K562 (cell line): Measurements from ENCODE around the gene CNOT6. TPM values are rescaled to one million over a fixed set of nuclear protein-coding genes. Genes with fewer than 3 reads are reported as not detected.

Source experiments
- CHCHD3 ChIP-seq: fragments of 250-450 bp; sonication (Bioruptor Pico); IDR thresholded peaks from 2 replicates; pipeline ENCODE4 v2.1.2; 2022; ENCODE audit warnings: mild to moderate bottlenecking
- LCOR ChIP-seq: sonication (generic); formaldehyde crosslinking; IDR thresholded peaks from 2 replicates; pipeline ENCODE4 v1.8.0; 2022; ENCODE audit warnings: mild to moderate bottlenecking, missing genetic modification reagents
- polyA plus RNA-seq, 8 experiments: library from polyadenylated mRNA; depleted of rRNA in 4 of 8; stranded (reverse) in 5 of 8; unstranded in 3 of 8; fragments of >200 nt; fragmentation: Nextera tagmentation in 2 of 8; fragmentation: Illumina TruSeq in 1 of 8; extraction: Ambion mirVana in 2 of 8; extraction: Trizol in 1 of 8; gene quantifications; 2 replicates each; pipeline versions ENCODE4 v1.2.1 to v1.2.3, GENCODE V29; 2011 to 2014; ENCODE audit warnings: inconsistent platforms in 1 of 8, missing spikeins in 1 of 8
- total RNA-seq, 7 experiments: library from RNA; depleted of rRNA in 6 of 7; stranded (reverse); fragments of >200 nt in 6 of 7; fragmentation: Illumina TruSeq in 2 of 7; extraction: Trizol in 2 of 7; gene quantifications; 2 replicates each; pipeline versions ENCODE4 v1.2.1 to v1.2.3, GENCODE V29; 2011 to 2021; ENCODE audit warnings: low replicate concordance in 1 of 7
- TF ChIP-seq, protein P1 (sequence below): sonication (generic); formaldehyde crosslinking; IDR thresholded peaks from 2 replicates; pipeline ENCODE4 v1.8.0; 2023; ENCODE audit warnings: missing genetic modification reagents, mild to moderate bottlenecking, borderline replicate concordance
- TF ChIP-seq, protein P2 (sequence below), 2 experiments: fragments of 450-650 bp; IDR thresholded peaks; 2 replicates each; pipeline ENCODE4 v1.6.1; 2018; ENCODE audit warnings: mild to moderate bottlenecking in 2 of 2, low read depth in 1 of 2; ENCODE audit not compliant: partially characterized antibody in 2 of 2

Gene CNOT6
- total and polyA plus RNA-seq, 9 of the 15 experiments (the other 6 are each of a cell fraction or from before 2014, with no cell fraction given): 4.9 to 32.4 (median 14.0) TPM

DNA sequence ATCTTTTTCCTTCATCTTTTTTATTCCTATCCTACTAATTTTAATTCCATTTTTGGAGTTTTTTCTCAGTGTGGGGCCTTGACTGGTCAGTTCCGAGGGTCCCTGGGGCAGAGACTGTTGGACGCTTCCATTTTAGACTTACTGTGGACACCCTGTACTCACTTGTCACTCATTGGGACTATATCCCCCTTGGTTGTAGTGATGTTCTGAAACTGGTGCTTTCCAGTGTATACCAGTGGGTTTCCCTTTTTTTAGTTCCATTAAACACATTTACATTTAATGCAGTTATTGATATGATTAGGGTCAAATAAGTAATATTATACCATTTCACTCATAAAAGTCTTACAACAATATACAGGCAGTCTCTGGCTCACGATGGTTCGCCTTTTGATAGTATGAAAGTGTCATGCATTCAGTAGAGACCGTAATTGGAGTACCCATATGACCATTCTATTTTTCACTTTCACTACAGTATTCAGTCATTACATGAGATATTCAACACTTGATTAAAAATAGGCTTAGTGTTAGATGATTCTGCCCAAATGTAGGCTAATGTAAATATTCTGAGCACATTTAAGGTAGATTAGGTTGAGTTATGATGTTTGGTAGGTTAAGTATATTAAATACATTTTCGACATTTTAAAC is 46.0 kb downstream of the CNOT6 start (continued):
- TF ChIP-seq, protein P1, sequence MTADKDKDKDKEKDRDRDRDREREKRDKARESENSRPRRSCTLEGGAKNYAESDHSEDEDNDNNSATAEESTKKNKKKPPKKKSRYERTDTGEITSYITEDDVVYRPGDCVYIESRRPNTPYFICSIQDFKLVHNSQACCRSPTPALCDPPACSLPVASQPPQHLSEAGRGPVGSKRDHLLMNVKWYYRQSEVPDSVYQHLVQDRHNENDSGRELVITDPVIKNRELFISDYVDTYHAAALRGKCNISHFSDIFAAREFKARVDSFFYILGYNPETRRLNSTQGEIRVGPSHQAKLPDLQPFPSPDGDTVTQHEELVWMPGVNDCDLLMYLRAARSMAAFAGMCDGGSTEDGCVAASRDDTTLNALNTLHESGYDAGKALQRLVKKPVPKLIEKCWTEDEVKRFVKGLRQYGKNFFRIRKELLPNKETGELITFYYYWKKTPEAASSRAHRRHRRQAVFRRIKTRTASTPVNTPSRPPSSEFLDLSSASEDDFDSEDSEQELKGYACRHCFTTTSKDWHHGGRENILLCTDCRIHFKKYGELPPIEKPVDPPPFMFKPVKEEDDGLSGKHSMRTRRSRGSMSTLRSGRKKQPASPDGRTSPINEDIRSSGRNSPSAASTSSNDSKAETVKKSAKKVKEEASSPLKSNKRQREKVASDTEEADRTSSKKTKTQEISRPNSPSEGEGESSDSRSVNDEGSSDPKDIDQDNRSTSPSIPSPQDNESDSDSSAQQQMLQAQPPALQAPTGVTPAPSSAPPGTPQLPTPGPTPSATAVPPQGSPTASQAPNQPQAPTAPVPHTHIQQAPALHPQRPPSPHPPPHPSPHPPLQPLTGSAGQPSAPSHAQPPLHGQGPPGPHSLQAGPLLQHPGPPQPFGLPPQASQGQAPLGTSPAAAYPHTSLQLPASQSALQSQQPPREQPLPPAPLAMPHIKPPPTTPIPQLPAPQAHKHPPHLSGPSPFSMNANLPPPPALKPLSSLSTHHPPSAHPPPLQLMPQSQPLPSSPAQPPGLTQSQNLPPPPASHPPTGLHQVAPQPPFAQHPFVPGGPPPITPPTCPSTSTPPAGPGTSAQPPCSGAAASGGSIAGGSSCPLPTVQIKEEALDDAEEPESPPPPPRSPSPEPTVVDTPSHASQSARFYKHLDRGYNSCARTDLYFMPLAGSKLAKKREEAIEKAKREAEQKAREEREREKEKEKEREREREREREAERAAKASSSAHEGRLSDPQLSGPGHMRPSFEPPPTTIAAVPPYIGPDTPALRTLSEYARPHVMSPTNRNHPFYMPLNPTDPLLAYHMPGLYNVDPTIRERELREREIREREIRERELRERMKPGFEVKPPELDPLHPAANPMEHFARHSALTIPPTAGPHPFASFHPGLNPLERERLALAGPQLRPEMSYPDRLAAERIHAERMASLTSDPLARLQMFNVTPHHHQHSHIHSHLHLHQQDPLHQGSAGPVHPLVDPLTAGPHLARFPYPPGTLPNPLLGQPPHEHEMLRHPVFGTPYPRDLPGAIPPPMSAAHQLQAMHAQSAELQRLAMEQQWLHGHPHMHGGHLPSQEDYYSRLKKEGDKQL (CRISPR knock-in tag): no peak
- no peak for TF ChIP-seq LCOR
- TF ChIP-seq CHCHD3 (CRISPR knock-in tag): no peak
- TF ChIP-seq, protein P2, sequence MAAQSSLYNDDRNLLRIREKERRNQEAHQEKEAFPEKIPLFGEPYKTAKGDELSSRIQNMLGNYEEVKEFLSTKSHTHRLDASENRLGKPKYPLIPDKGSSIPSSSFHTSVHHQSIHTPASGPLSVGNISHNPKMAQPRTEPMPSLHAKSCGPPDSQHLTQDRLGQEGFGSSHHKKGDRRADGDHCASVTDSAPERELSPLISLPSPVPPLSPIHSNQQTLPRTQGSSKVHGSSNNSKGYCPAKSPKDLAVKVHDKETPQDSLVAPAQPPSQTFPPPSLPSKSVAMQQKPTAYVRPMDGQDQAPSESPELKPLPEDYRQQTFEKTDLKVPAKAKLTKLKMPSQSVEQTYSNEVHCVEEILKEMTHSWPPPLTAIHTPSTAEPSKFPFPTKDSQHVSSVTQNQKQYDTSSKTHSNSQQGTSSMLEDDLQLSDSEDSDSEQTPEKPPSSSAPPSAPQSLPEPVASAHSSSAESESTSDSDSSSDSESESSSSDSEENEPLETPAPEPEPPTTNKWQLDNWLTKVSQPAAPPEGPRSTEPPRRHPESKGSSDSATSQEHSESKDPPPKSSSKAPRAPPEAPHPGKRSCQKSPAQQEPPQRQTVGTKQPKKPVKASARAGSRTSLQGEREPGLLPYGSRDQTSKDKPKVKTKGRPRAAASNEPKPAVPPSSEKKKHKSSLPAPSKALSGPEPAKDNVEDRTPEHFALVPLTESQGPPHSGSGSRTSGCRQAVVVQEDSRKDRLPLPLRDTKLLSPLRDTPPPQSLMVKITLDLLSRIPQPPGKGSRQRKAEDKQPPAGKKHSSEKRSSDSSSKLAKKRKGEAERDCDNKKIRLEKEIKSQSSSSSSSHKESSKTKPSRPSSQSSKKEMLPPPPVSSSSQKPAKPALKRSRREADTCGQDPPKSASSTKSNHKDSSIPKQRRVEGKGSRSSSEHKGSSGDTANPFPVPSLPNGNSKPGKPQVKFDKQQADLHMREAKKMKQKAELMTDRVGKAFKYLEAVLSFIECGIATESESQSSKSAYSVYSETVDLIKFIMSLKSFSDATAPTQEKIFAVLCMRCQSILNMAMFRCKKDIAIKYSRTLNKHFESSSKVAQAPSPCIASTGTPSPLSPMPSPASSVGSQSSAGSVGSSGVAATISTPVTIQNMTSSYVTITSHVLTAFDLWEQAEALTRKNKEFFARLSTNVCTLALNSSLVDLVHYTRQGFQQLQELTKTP (IDR thresholded peaks at IDR 0.05; ENCODE audit: low read depth in 1 of 2, partially characterized antibody in 2 of 2): no peak
